Neural cell (in vitro differentiated cells): ENCODE data around the gene VEGFB. TPM values are rescaled to one million over a fixed set of nuclear protein-coding genes. Genes with fewer than 3 reads are reported as not detected.

Experiments
- H2AFZ ChIP-seq: fragments of 200-600, 300-800 bp; sonication (generic), shearing (Covaris generic); 2 replicates; pipeline ENCODE4 v1.6.0; 2014; ENCODE audit warnings: low read depth, mild to moderate bottlenecking, antibody characterized with exemption, low read length, moderate library complexity
- H3F3A ChIP-seq: fragments of 200-600 bp; shearing (Covaris generic); 2 replicates; pipeline ENCODE4 v1.6.1; 2016; ENCODE audit warnings: mild to moderate bottlenecking, moderate library complexity, mixed read lengths, antibody characterized with exemption, low read length; ENCODE audit not compliant: insufficient read depth, poor library complexity, severe bottlenecking
- H3K27ac ChIP-seq: fragments of 200-600, 300-800 bp; sonication (generic), shearing (Covaris generic); 2 replicates; pipeline ENCODE4 v1.5.1; 2014; ENCODE audit warnings: mild to moderate bottlenecking, low read length, moderate library complexity
- H3K27me3 ChIP-seq: fragments of 300-800, 200-600 bp; sonication (generic), shearing (Covaris generic); 2 replicates; pipeline ENCODE4 v1.6.0; 2014; ENCODE audit warnings: mild to moderate bottlenecking, low read depth, low read length, moderate library complexity; ENCODE audit not compliant: insufficient read depth
- H3K36me3 ChIP-seq: fragments of 300-800, 200-600 bp; sonication (generic), shearing (Covaris generic); 2 replicates; pipeline ENCODE4 v1.5.1; 2014; ENCODE audit warnings: mild to moderate bottlenecking, antibody characterized with exemption, low read length, moderate library complexity; ENCODE audit not compliant: insufficient read depth
- H3K4me2 ChIP-seq: fragments of 300-800, 200-600 bp; sonication (generic), shearing (Covaris generic); 2 replicates; pipeline ENCODE4 v1.6.0; 2014; ENCODE audit warnings: mild to moderate bottlenecking, low read length
- H3K4me3 ChIP-seq: fragments of 300-800, 200-600 bp; sonication (generic), shearing (Covaris generic); 2 replicates; pipeline ENCODE4 v1.5.1; 2014; ENCODE audit warnings: mild to moderate bottlenecking, low read length, moderate library complexity
- H3K79me2 ChIP-seq: fragments of 200-600 bp; shearing (Covaris generic); replicated peaks from 2 replicates; pipeline ENCODE4 v1.6.0; 2014; ENCODE audit warnings: mild to moderate bottlenecking, low read length, moderate library complexity; ENCODE audit not compliant: insufficient read depth
- H3K9ac ChIP-seq: fragments of 300-800, 200-600 bp; sonication (generic), shearing (Covaris generic); 2 replicates; pipeline ENCODE4 v1.6.1; 2016; ENCODE audit warnings: mild to moderate bottlenecking, low read length, mixed read lengths
- H3K9me2 ChIP-seq: fragments of 200-600 bp; shearing (Covaris generic); 2 replicates; pipeline ENCODE4 v1.6.1; 2016; ENCODE audit warnings: mild to moderate bottlenecking, low read length, mixed read lengths; ENCODE audit not compliant: insufficient read depth
- H3K9me3 ChIP-seq: fragments of 200-600, 300-800 bp; sonication (generic), shearing (Covaris generic); 2 replicates; pipeline ENCODE4 v1.6.1; 2016; ENCODE audit warnings: mild to moderate bottlenecking, mixed run types, low read length, moderate library complexity, mixed read lengths
- H4K20me1 ChIP-seq: fragments of 200-600 bp; shearing (Covaris generic); 2 replicates; pipeline ENCODE4 v1.6.1; 2016; ENCODE audit warnings: mild to moderate bottlenecking, mixed run types; ENCODE audit not compliant: insufficient read depth
- EP300 ChIP-seq: fragments of 450-650 bp; conservative IDR thresholded peaks from 2 replicates; pipeline ENCODE4 v1.6.1; 2014; ENCODE audit warnings: antibody characterized with exemption, mild to moderate bottlenecking, moderate library complexity; ENCODE audit not compliant: poor library complexity, severe bottlenecking
- EZH2 ChIP-seq: fragments of 200-600, 300-800 bp; shearing (Covaris generic), sonication (generic); IDR thresholded peaks from 2 replicates; pipeline ENCODE4 v1.6.1; 2014; ENCODE audit warnings: antibody characterized with exemption, low read length, borderline replicate concordance, mild to moderate bottlenecking; ENCODE audit not compliant: insufficient read depth, poor library complexity, severe bottlenecking
- MXI1 ChIP-seq: fragments of 450-650 bp; conservative IDR thresholded peaks from 2 replicates; pipeline ENCODE4 v1.6.1; 2014; ENCODE audit warnings: antibody characterized with exemption, mild to moderate bottlenecking; ENCODE audit not compliant: poor library complexity, severe bottlenecking
- POLR2AphosphoS5 ChIP-seq: IDR thresholded peaks from 2 replicates; pipeline ENCODE4 v1.6.1; 2012
- RAD21 ChIP-seq: fragments of 450-650 bp; conservative IDR thresholded peaks from 2 replicates; pipeline ENCODE4 v1.6.1; 2014; ENCODE audit warnings: antibody characterized with exemption, mild to moderate bottlenecking, moderate library complexity
- REST ChIP-seq: IDR thresholded peaks from 2 replicates; pipeline ENCODE4 v1.6.1; 2012; ENCODE audit warnings: borderline replicate concordance
- SMC3 ChIP-seq: fragments of 450-650 bp; conservative IDR thresholded peaks from 2 replicates; pipeline ENCODE4 v1.6.1; 2014; ENCODE audit warnings: antibody characterized with exemption, mild to moderate bottlenecking, moderate library complexity; ENCODE audit not compliant: poor library complexity
- TAF1 ChIP-seq: IDR thresholded peaks from 2 replicates; pipeline ENCODE4 v1.6.1; 2012; ENCODE audit warnings: low read depth
- polyA plus RNA-seq: library from polyadenylated mRNA; depleted of rRNA; stranded (reverse); fragments of >200 nt; gene quantifications from 2 replicates; pipeline ENCODE4 v1.2.3, GENCODE V29; 2014
- TF ChIP-seq, protein P1 (sequence below): fragments of 450-650 bp; IDR thresholded peaks from 2 replicates; pipeline ENCODE4 v1.5.1; 2014; ENCODE audit warnings: antibody characterized with exemption, mild to moderate bottlenecking, moderate library complexity; ENCODE audit not compliant: poor library complexity, severe bottlenecking

Gene VEGFB
- polyA plus RNA-seq, 1 donor from 2014 or later: 4.8 TPM

DNA sequence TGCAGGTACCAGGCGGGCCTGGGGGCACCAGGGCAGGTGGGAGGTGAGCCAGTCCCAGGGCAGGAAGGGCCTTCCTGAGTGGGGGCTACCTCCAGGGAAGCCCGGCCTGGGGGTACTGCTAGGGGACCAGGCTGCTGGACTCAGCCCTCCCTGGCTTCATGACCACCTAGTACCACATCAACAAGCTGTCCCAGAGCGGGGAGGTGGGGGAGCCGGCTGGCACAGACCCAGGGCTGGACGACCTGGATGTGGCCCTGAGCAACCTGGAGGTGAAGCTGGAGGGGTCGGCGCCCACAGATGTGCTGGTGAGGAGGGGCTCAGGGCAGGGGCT, 15.1 kb upstream of the VEGFB start:
- H3K36me3 ChIP-seq: no peaks in the 10 kb centered on the region
- H2AFZ ChIP-seq: no peak overlapping the region
- no peaks in the 10 kb centered on the region for H3K79me2 ChIP-seq
- H3K4me3 ChIP-seq: no peak overlapping the region
- H4K20me1 ChIP-seq: no peaks in the 10 kb centered on the region
- H3K9me2 ChIP-seq: no peaks in the 10 kb centered on the region
- no peak overlapping the region for H3K4me2 ChIP-seq
- TF ChIP-seq RAD21: no peak
- TF ChIP-seq EP300: no peak
- no peak for TF ChIP-seq MXI1
- no peak for TF ChIP-seq TAF1
- TF ChIP-seq POLR2AphosphoS5: no peak
- no peak overlapping the region for H3K27ac ChIP-seq
- H3K27me3 ChIP-seq: no peaks in the 10 kb centered on the region
- H3K9me3 ChIP-seq: no peaks in the 10 kb centered on the region
- no peaks in the 10 kb centered on the region for H3F3A ChIP-seq
- no peak overlapping the region for H3K9ac ChIP-seq

GRCh38 chr11:64219755-64220154, 14.6 kb upstream of the VEGFB start:
- Histone ChIP-seq H3K27me3 (no peaks in the 10 kb centered on the region), H3K9me3 (no peaks in the 10 kb centered on the region), H3K4me3 (no peak overlapping the region), H3K9me2 (no peaks in the 10 kb centered on the region), H3F3A (no peaks in the 10 kb centered on the region), H3K36me3 (no peaks in the 10 kb centered on the region), H3K79me2 (no peaks in the 10 kb centered on the region), H3K27ac (no peak overlapping the region), H3K9ac (no peak overlapping the region), H2AFZ (no peak overlapping the region), H3K4me2 (no peak overlapping the region), H4K20me1 (no peaks in the 10 kb centered on the region)
- TF ChIP-seq POLR2AphosphoS5 (no peak), EP300 (no peak)

GRCh38 chr11:64220271-64220670, 14.1 kb upstream of the VEGFB start:
- no peak overlapping the region for H3K4me2 ChIP-seq
- H3K79me2 ChIP-seq: no peaks in the 10 kb centered on the region
- H3K27me3 ChIP-seq: no peaks in the 10 kb centered on the region
- no peak for TF ChIP-seq REST
- TF ChIP-seq MXI1: no peak
- no peak for TF ChIP-seq EP300
- TF ChIP-seq TAF1: no peak
- TF ChIP-seq POLR2AphosphoS5: no peak
- no peak for TF ChIP-seq RAD21
- TF ChIP-seq, protein P1, sequence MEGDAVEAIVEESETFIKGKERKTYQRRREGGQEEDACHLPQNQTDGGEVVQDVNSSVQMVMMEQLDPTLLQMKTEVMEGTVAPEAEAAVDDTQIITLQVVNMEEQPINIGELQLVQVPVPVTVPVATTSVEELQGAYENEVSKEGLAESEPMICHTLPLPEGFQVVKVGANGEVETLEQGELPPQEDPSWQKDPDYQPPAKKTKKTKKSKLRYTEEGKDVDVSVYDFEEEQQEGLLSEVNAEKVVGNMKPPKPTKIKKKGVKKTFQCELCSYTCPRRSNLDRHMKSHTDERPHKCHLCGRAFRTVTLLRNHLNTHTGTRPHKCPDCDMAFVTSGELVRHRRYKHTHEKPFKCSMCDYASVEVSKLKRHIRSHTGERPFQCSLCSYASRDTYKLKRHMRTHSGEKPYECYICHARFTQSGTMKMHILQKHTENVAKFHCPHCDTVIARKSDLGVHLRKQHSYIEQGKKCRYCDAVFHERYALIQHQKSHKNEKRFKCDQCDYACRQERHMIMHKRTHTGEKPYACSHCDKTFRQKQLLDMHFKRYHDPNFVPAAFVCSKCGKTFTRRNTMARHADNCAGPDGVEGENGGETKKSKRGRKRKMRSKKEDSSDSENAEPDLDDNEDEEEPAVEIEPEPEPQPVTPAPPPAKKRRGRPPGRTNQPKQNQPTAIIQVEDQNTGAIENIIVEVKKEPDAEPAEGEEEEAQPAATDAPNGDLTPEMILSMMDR: no peak
- no peak for TF ChIP-seq SMC3
- TF ChIP-seq EZH2: no peak
- no peak overlapping the region for H3K4me3 ChIP-seq
- no peak overlapping the region for H3K9ac ChIP-seq
- no peaks in the 10 kb centered on the region for H3K36me3 ChIP-seq
- H3F3A ChIP-seq: no peaks in the 10 kb centered on the region
- H3K9me3 ChIP-seq: no peaks in the 10 kb centered on the region
- no peak overlapping the region for H2AFZ ChIP-seq
- H3K27ac ChIP-seq: no peak overlapping the region
- H3K9me2 ChIP-seq: no peaks in the 10 kb centered on the region
- no peaks in the 10 kb centered on the region for H4K20me1 ChIP-seq
